Smooth muscle cell (in vitro differentiated cells): ENCODE results near the gene DCDC2. TPM values are rescaled to one million over a fixed set of nuclear protein-coding genes. Genes with fewer than 3 reads are reported as not detected.
A peak's percentile ranks its signal among the peaks of the same experiment; 100 is the strongest.
"Not testable (repeated sequence)": the region's sequence is repeated elsewhere in the genome, so short reads cannot be mapped to it uniquely, and the experiment has no call there.

Source experiments
- DNase-seq: peaks from one replicate; lab custom pipeline; 2025; ENCODE audit not compliant: unreplicated experiment; lab: John Stamatoyannopoulos, UW
- H2AFZ ChIP-seq: fragments of 200-600 bp; sonication (generic); 2 replicates; pipeline ENCODE4 v1.6.0; 2016; ENCODE audit warnings: antibody characterized with exemption, low read depth, mild to moderate bottlenecking
- H3F3A ChIP-seq: fragments of 200-600 bp; sonication (generic); 2 replicates; pipeline ENCODE4 v1.6.0; 2017; ENCODE audit warnings: antibody characterized with exemption, low read depth
- H3K27ac ChIP-seq: fragments of 200-600 bp; sonication (generic); 2 replicates; pipeline ENCODE4 v1.5.1; 2016; ENCODE audit warnings: low read depth, mild to moderate bottlenecking
- H3K27me3 ChIP-seq: fragments of 200-600 bp; sonication (generic); 2 replicates; pipeline ENCODE4 v1.6.1; 2016; ENCODE audit warnings: low read depth, mild to moderate bottlenecking
- H3K36me3 ChIP-seq: fragments of 200-600 bp; sonication (generic); 2 replicates; pipeline ENCODE4 v1.5.1; 2016; ENCODE audit warnings: low read depth
- H3K4me1 ChIP-seq: fragments of 200-600 bp; sonication (generic); 2 replicates; pipeline ENCODE4 v1.5.1; 2016; ENCODE audit warnings: low read depth
- H3K4me2 ChIP-seq: fragments of 200-600 bp; sonication (generic); 2 replicates; pipeline ENCODE4 v1.6.0; 2016; ENCODE audit warnings: mild to moderate bottlenecking
- H3K4me3 ChIP-seq: fragments of 200-600 bp; sonication (generic); 2 replicates; pipeline ENCODE4 v1.5.1; 2016; ENCODE audit warnings: mild to moderate bottlenecking
- H3K79me2 ChIP-seq: fragments of 200-600 bp; sonication (generic); 2 replicates; pipeline ENCODE4 v1.6.0; 2016; ENCODE audit warnings: low read depth, mild to moderate bottlenecking
- H3K9ac ChIP-seq: fragments of 200-600 bp; sonication (generic); 2 replicates; pipeline ENCODE4 v1.6.0; 2016; ENCODE audit warnings: low read depth
- H3K9me3 ChIP-seq: fragments of 200-600 bp; sonication (generic); replicated peaks from 2 replicates; pipeline ENCODE4 v1.5.1; 2016; ENCODE audit warnings: low read depth
- H4K20me1 ChIP-seq: fragments of 200-600 bp; sonication (generic); 2 replicates; pipeline ENCODE4 v1.6.0; 2016; ENCODE audit warnings: low read depth
- CTCF ChIP-seq: fragments of 200-600 bp; sonication (generic); IDR thresholded peaks from 2 replicates; pipeline ENCODE4 v1.5.1; 2017; ENCODE audit warnings: borderline replicate concordance, mild to moderate bottlenecking, antibody characterized with exemption; ENCODE audit not compliant: insufficient read depth, poor library complexity, severe bottlenecking
- WGBS: methylation state at CpG from one replicate; pipeline ENCODE4 v1.1.7; 2016; ENCODE audit warnings: low lambda C conversion rate; 5-methylcytosine and 5-hydroxymethylcytosine counted together
- polyA plus RNA-seq: library from polyadenylated mRNA; unstranded; fragments of >200 nt; fragmentation: Nextera tagmentation; extraction: Ambion mirVana; gene quantifications from 2 replicates; pipeline ENCODE4 v1.2.1, GENCODE V29; 2016
- total RNA-seq: library from RNA; depleted of rRNA; stranded (reverse); fragments of >200 nt; gene quantifications from 2 replicates; pipeline ENCODE4 v1.2.3, GENCODE V29; 2014

Gene DCDC2
- total and polyA plus RNA-seq, 2 experiments from 2014 or later, result not detected

GRCh38 chr6:24147511-24148153 lies 210.2 kb downstream of the DCDC2 start:
- no peak for TF ChIP-seq CTCF
- no peak overlapping the region for H3K4me2 ChIP-seq
- H3K27ac ChIP-seq, result peak overlapping the region; percentile 35
- no peaks in the 10 kb centered on the region for H3K9me3 ChIP-seq
- no peaks in the 10 kb centered on the region for H3F3A ChIP-seq
- no peaks in the 10 kb centered on the region for H4K20me1 ChIP-seq
- no peak overlapping the region for H3K9ac ChIP-seq
- no peaks in the 10 kb centered on the region for H3K27me3 ChIP-seq
- no peak for DNase-seq
- H3K36me3 ChIP-seq, result no peaks in the 10 kb centered on the region
- no peaks in the 10 kb centered on the region for H3K79me2 ChIP-seq
- H3K4me1 ChIP-seq, result no peaks in the 10 kb centered on the region
- no peak overlapping the region for H2AFZ ChIP-seq
- WGBS, result 65% methylated on average over 8 of the region's 8 CpGs
- no peak overlapping the region for H3K4me3 ChIP-seq

- Histone ChIP-seq H2AFZ (no peak overlapping the region), H3K27me3 (no peaks in the 10 kb centered on the region), H4K20me1 (no peaks in the 10 kb centered on the region), H3K79me2 (no peaks in the 10 kb centered on the region), H3K9me3 (no peaks in the 10 kb centered on the region), H3K9ac (no peak overlapping the region), H3K4me1 (no peaks in the 10 kb centered on the region), H3K36me3 (no peaks in the 10 kb centered on the region), H3F3A (no peaks in the 10 kb centered on the region), H3K4me2 (no peak overlapping the region), H3K27ac (peak overlapping the region; percentile 35), H3K4me3 (no peak overlapping the region)
- no peak for DNase-seq
- TF ChIP-seq CTCF, result no peak
- WGBS, result 86% methylated on average over 3 of the region's 3 CpGs
Measured at GRCh38 chr6:24146871-24147270, 211.0 kb downstream of the DCDC2 start.

GRCh38 chr6:24145690-24146131 lies 212.1 kb downstream of the DCDC2 start:
- no peaks in the 10 kb centered on the region for H3K79me2 ChIP-seq
- TF ChIP-seq CTCF, result no peak
- H4K20me1 ChIP-seq, result no peaks in the 10 kb centered on the region
- no peaks in the 10 kb centered on the region for H3F3A ChIP-seq
- H3K27ac ChIP-seq, result no peak overlapping the region
- H3K4me1 ChIP-seq, result no peaks in the 10 kb centered on the region
- no peak overlapping the region for H3K4me2 ChIP-seq
- H3K27me3 ChIP-seq, result peaks cover 4% of the 10 kb centered on the region
- 70% methylated on average over 9 of the region's 9 CpGs for WGBS
- no peak overlapping the region for H3K4me3 ChIP-seq
- H3K9me3 ChIP-seq, result no peaks in the 10 kb centered on the region
- H3K9ac ChIP-seq, result no peak overlapping the region
- H3K36me3 ChIP-seq, result no peaks in the 10 kb centered on the region
- H2AFZ ChIP-seq, result no peak overlapping the region
- no peak for DNase-seq

- not testable (repeated sequence) for H3K4me2 ChIP-seq, H2AFZ ChIP-seq, H3F3A ChIP-seq, H4K20me1 ChIP-seq, DNase-seq, H3K4me1 ChIP-seq, H3K79me2 ChIP-seq, H3K36me3 ChIP-seq, H3K9me3 ChIP-seq, H3K27ac ChIP-seq, H3K9ac ChIP-seq, H3K4me3 ChIP-seq
- 93% methylated on average over 8 of the region's 8 CpGs for WGBS
- H3K27me3 ChIP-seq, result peaks cover 20% of the 10 kb centered on the region
Measured at GRCh38 chr6:24142733-24143132, 215.1 kb downstream of the DCDC2 start.
